GM12878 (cell line): ENCODE results near the gene ACOT7. TPM values are rescaled to one million over a fixed set of nuclear protein-coding genes. Genes with fewer than 3 reads are reported as not detected.

Source experiments
- ATAC-seq: fragments of 200-7000 bp; cut with Tn5 transposase; 3 replicates; pipeline ENCODE4 v1.9.1; 2020; ENCODE audit warnings: mild to moderate bottlenecking, moderate library complexity
- BruUV-seq: library from RNA; stranded (reverse); fragments of 400-500 nt; replicated peaks from 2 replicates; lab custom pipeline; 2021; lab: Mats Ljungman, UMichigan
- CTCF ChIA-PET: fragments of 300-600 bp; sonication (Branson Sonifier 250); formaldehyde crosslinking; extraction: SDS; loops from one replicate; lab custom pipeline; 2021; ENCODE audit warnings: inconsistent platforms; lab: Yijun Ruan, JAX
- POLR2A ChIA-PET: fragments of 350-600 bp; formaldehyde crosslinking; extraction: SDS; loops from one replicate; lab custom pipeline; 2021; ENCODE audit warnings: inconsistent platforms; lab: Charles Lee
- RAD21 ChIA-PET: fragments of 300-600 bp; sonication (Branson Sonifier 250); formaldehyde crosslinking; loops from one replicate; lab custom pipeline; 2023; ENCODE audit warnings: antibody characterized with exemption; ENCODE audit not compliant: unreplicated experiment; lab: Charles Lee
- SMC1A ChIA-PET: fragments of 300-600 bp; sonication (Branson Sonifier 250); formaldehyde crosslinking; loops from one replicate; lab custom pipeline; 2023; ENCODE audit not compliant: unreplicated experiment, uncharacterized antibody; lab: Charles Lee
- DNase-seq: peaks from one replicate; pipeline ENCODE4 v3.0.0-alpha.2; 2011; ENCODE audit warnings: low read depth, low spot score
- FAIRE-seq: peaks from 3 replicates; lab custom pipeline; 2011; peaks lifted over from hg19 to GRCh38; lab: Jason Lieb, UNC
- H2AFZ ChIP-seq: 2 replicates; pipeline ENCODE4 v1.6.0; 2011; ENCODE audit warnings: low read depth, low read length, control low read depth; ENCODE audit not compliant: control insufficient read depth
- H3K27ac ChIP-seq: 2 replicates; pipeline ENCODE4 v1.5.1; 2011; ENCODE audit warnings: control low read depth; ENCODE audit not compliant: control insufficient read depth, insufficient read depth
- H3K27me3 ChIP-seq, 2 experiments: replicated peaks in 1 of 2; 2 replicates each; pipeline versions ENCODE4 v1.6.0 to v1.6.1; 2011; ENCODE audit warnings: low read length in 1 of 2; ENCODE audit not compliant: control insufficient read depth in 2 of 2, insufficient read depth in 2 of 2
- H3K36me3 ChIP-seq, 2 experiments: 2 replicates each; pipeline ENCODE4 v1.5.1; 2011; ENCODE audit warnings: low read length in 1 of 2; ENCODE audit not compliant: control insufficient read depth in 2 of 2, insufficient read depth in 2 of 2
- H3K4me1 ChIP-seq: 2 replicates; pipeline ENCODE4 v1.6.1; 2011; ENCODE audit warnings: mild to moderate bottlenecking, low read length, moderate library complexity, mixed read lengths; ENCODE audit not compliant: control insufficient read depth, insufficient read depth
- H3K4me2 ChIP-seq: 2 replicates; pipeline ENCODE4 v1.6.0; 2011; ENCODE audit warnings: control low read depth; ENCODE audit not compliant: control insufficient read depth, insufficient read depth
- H3K4me3 ChIP-seq: fragments of 200-600 bp; sonication (generic); 2 replicates; pipeline ENCODE4 v1.5.1; 2016
- H3K79me2 ChIP-seq: 2 replicates; pipeline ENCODE4 v1.6.0; 2011; ENCODE audit warnings: low read length; ENCODE audit not compliant: control insufficient read depth, insufficient read depth
- H3K9ac ChIP-seq: 2 replicates; pipeline ENCODE4 v1.8.0; 2011; ENCODE audit warnings: low read length, control low read depth, mixed read lengths; ENCODE audit not compliant: control insufficient read depth, insufficient read depth
- H3K9me3 ChIP-seq: replicated peaks from 3 replicates; pipeline ENCODE4 v1.5.1; 2011; ENCODE audit warnings: mild to moderate bottlenecking, low read length; ENCODE audit not compliant: control insufficient read depth, insufficient read depth
- H4K20me1 ChIP-seq: 2 replicates; pipeline ENCODE4 v1.6.0; 2011; ENCODE audit not compliant: control insufficient read depth, insufficient read depth
- CREB1 ChIP-seq: IDR thresholded peaks from 2 replicates; pipeline ENCODE4 v1.6.1; 2012; ENCODE audit warnings: low read depth, mild to moderate bottlenecking, inconsistent platforms
- ETV6 ChIP-seq, 2 experiments: fragments of 450-650 bp in 1 of 2; IDR thresholded peaks in 1 of 2; conservative IDR thresholded peaks in 1 of 2; 2 replicates each; pipeline ENCODE4 v1.6.1; 2014; ENCODE audit warnings: antibody characterized with exemption in 1 of 2, borderline replicate concordance in 1 of 2, low read depth in 1 of 2, mild to moderate bottlenecking in 1 of 2, moderate library complexity in 1 of 2
- EZH2 ChIP-seq: IDR thresholded peaks from 2 replicates; pipeline ENCODE4 v1.6.1; 2012; ENCODE audit warnings: low read depth, mild to moderate bottlenecking, control low read depth, inconsistent platforms, low read length, borderline replicate concordance; ENCODE audit not compliant: control insufficient read depth
- HDAC6 ChIP-seq: fragments of 200-600 bp; sonication (generic); IDR thresholded peaks from one replicate; pipeline ENCODE4 v1.8.0; 2017; ENCODE audit warnings: antibody characterized with exemption; ENCODE audit not compliant: unreplicated experiment
- MEF2B ChIP-seq: fragments of 450-650 bp; IDR thresholded peaks from 2 replicates; pipeline ENCODE4 v1.6.1; 2018; ENCODE audit warnings: mild to moderate bottlenecking, moderate library complexity; ENCODE audit not compliant: partially characterized antibody, poor library complexity, severe bottlenecking
- RAD21 ChIP-seq: IDR thresholded peaks from 2 replicates; pipeline ENCODE4 v1.6.1; 2011; ENCODE audit warnings: mild to moderate bottlenecking, low read depth, low read length, moderate library complexity; ENCODE audit not compliant: insufficient read depth
- SIX5 ChIP-seq: IDR thresholded peaks from 2 replicates; pipeline ENCODE4 v1.6.1; 2011; ENCODE audit warnings: mild to moderate bottlenecking, low read depth, low read length, moderate library complexity; ENCODE audit not compliant: severe bottlenecking
- SMC3 ChIP-seq: IDR thresholded peaks from 2 replicates; pipeline ENCODE4 v1.6.1; 2011; ENCODE audit warnings: low read length, improper control_type of control experiment, borderline replicate concordance
- SP1 ChIP-seq: IDR thresholded peaks from one replicate; pipeline ENCODE4 v1.6.1; 2011; ENCODE audit warnings: low read depth, low read length
- YY1 ChIP-seq: IDR thresholded peaks from 2 replicates; pipeline ENCODE4 v1.6.1; 2011; ENCODE audit warnings: low read depth, mild to moderate bottlenecking, low read length
- WGBS: methylation state at CpG from one replicate; pipeline ENCODE4 v1.1.6; 2016; ENCODE audit warnings: low lambda C conversion rate; ENCODE audit not compliant: insufficient replicate concordance, insufficient coverage; ENCODE audit errors: missing lambda C conversion rate; 5-methylcytosine and 5-hydroxymethylcytosine counted together
- in situ Hi-C: fragments of 300-500 bp; cut with MboI; formaldehyde crosslinking; loops from 9 replicates; pipeline ENCODE4 v1.14.3; 2018; ENCODE audit warnings: mixed read lengths
- intact Hi-C: fragments of 100-400 bp; cut with micrococcal nuclease; formaldehyde crosslinking; loops from one replicate; pipeline ENCODE4 v1.14.2; 2022; ENCODE audit not compliant: unreplicated experiment
- polyA plus RNA-seq, 11 experiments: library from polyadenylated mRNA; depleted of rRNA in 4 of 11; unstranded in 6 of 11; stranded (reverse) in 5 of 11; fragments of >200 nt; fragmentation: Nextera tagmentation in 4 of 11; fragmentation: Illumina TruSeq in 1 of 11; extraction: Ambion mirVana in 4 of 11; extraction: Trizol in 1 of 11; gene quantifications; 1 replicate in 1 of 11; 2 replicates in 10 of 11; pipeline versions ENCODE4 v1.2.1 to v1.2.3, GENCODE V29; 2011 to 2016; ENCODE audit warnings: inconsistent platforms in 2 of 11, missing spikeins in 2 of 11, low read depth in 1 of 11
- total RNA-seq, 4 experiments: library from RNA; depleted of rRNA in 3 of 4; stranded (reverse); fragments of >200 nt in 3 of 4; fragmentation: Illumina TruSeq in 1 of 4; extraction: Trizol in 1 of 4; gene quantifications; 2 replicates each; pipeline versions ENCODE4 v1.2.1 to v1.2.3, GENCODE V29; 2013 to 2021
- TF ChIP-seq, protein P1 (sequence below): fragments of 450-650 bp; IDR thresholded peaks from 2 replicates; pipeline ENCODE4 v1.6.1; 2017; ENCODE audit warnings: mild to moderate bottlenecking, moderate library complexity
- TF ChIP-seq, protein P2 (sequence below): IDR thresholded peaks from 2 replicates; pipeline ENCODE4 v1.6.1; 2012; ENCODE audit warnings: low read length, inconsistent platforms
- TF ChIP-seq, protein P3 (sequence below): fragments of 450-650 bp; IDR thresholded peaks from 2 replicates; pipeline ENCODE4 v1.6.1; 2017; ENCODE audit warnings: antibody characterized with exemption, mild to moderate bottlenecking, moderate library complexity

Gene ACOT7
- total and polyA plus RNA-seq, 10 of the 15 experiments (the other 5 are each of a cell fraction or from before 2014, with no cell fraction given), result 8.9 to 206 (median 61.2) TPM

DNA sequence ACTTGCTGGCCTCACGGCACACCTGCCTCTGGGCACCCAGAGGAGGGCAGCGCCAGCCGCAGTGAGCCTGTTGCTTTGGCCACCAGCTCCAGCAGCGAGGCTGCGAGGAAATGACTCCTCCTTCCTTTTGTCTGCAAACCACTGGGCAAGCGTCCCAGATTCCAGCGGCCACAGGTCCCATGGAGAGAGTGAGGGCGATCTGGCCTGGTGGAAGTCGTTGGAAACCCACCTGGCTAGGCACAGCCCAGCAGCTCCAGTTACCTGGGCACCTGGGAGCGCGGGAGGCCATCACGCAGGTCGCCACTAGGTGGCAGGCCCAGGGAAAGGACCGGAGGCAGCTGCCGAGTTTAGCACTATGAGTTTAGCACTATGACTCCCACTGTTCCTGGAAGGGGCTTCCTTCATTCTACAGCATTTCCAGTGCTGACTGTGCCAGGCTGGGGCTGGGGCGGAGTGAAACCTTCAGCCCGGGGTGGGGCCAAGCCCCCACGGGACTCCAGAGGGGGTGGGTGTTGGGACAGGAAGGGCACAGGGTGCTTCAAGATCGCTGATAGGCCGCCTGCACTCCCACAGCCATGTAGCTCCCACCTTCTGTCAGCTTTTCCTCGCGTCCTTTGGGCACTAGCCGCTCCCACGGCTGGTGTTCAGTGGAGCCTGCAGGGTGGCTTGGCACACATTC lies 29.9 kb upstream of the ACOT7 start:
- no peaks in the 10 kb centered on the region; the same call in 1 of the 2 replicates for H4K20me1 ChIP-seq
- SMC1A ChIA-PET, result interaction anchor here (0.6 to 2.3 kb wide), 4 partner anchors 10 to 68 kb away, joined by 3 to 17 read pairs (median 4); partner anchors contain the start of gene PLEKHG5
- intact Hi-C loops (no loop called here), in situ Hi-C loops (no loop called here)
- no peak overlapping the region for H3K4me2 ChIP-seq
- H3K4me1 ChIP-seq, result peaks cover 10% of the 10 kb centered on the region
- H3K36me3 ChIP-seq, result no peaks in the 10 kb centered on the region
- H3K9me3 ChIP-seq, result no peaks in the 10 kb centered on the region
- RAD21 ChIA-PET, result interaction anchor here (0.7 to 3.9 kb wide), 4 partner anchors 15 to 34 kb away, joined by 3 to 44 read pairs (median 3); no protein-coding TSS in a partner anchor
- no peak overlapping the region for H3K9ac ChIP-seq
- H3K79me2 ChIP-seq, result no peaks in the 10 kb centered on the region
- H3K27ac ChIP-seq, result no peak overlapping the region
- H3K4me3 ChIP-seq, result no peak overlapping the region
- peak; percentile 98 for FAIRE-seq
- H2AFZ ChIP-seq, result no peak overlapping the region
- POLR2A ChIA-PET, result interaction anchor here (1.3 kb wide), 1 partner anchor 14 kb away, joined by 3 read pairs; no protein-coding TSS in a partner anchor
- peaks cover 18 to 22% of the 10 kb centered on the region in 2 experiments; a peak in 3 of 4 replicates for H3K27me3 ChIP-seq
- DNase-seq, result no peak
- BruUV-seq, result no TSS peak
- ATAC-seq, result peak; percentile 75
- WGBS, result 13% methylated on average over 24 of the region's 24 CpGs
- CTCF ChIA-PET, result interaction anchor here (0.6 to 10.9 kb wide), 21 partner anchors 10 to 314 kb away, joined by 3 to 137 read pairs (median 4); partner anchors contain the start of gene ACOT7
- TF ChIP-seq SMC3 (peak; percentile 44; the same call in 1 of the 2 replicates), CREB1 (no peak), MEF2B (no peak), ETV6 (conservative IDR thresholded peaks at IDR 0.05 in 1 of 2, IDR thresholded peaks at IDR 0.05 in 1 of 2; ENCODE audit: borderline replicate concordance in 1 of 2, low read depth in 1 of 2) (no peak), EZH2 (0 out of 2 replicates have a peak, but pooled peaks have one; percentile 2), HDAC6 (no peak), YY1 (0 out of 2 replicates have a peak, but pooled peaks have one; percentile 14), RAD21 (peak; percentile 52), SP1 (no peak), SIX5 (no peak)
- TF ChIP-seq, protein P1, sequence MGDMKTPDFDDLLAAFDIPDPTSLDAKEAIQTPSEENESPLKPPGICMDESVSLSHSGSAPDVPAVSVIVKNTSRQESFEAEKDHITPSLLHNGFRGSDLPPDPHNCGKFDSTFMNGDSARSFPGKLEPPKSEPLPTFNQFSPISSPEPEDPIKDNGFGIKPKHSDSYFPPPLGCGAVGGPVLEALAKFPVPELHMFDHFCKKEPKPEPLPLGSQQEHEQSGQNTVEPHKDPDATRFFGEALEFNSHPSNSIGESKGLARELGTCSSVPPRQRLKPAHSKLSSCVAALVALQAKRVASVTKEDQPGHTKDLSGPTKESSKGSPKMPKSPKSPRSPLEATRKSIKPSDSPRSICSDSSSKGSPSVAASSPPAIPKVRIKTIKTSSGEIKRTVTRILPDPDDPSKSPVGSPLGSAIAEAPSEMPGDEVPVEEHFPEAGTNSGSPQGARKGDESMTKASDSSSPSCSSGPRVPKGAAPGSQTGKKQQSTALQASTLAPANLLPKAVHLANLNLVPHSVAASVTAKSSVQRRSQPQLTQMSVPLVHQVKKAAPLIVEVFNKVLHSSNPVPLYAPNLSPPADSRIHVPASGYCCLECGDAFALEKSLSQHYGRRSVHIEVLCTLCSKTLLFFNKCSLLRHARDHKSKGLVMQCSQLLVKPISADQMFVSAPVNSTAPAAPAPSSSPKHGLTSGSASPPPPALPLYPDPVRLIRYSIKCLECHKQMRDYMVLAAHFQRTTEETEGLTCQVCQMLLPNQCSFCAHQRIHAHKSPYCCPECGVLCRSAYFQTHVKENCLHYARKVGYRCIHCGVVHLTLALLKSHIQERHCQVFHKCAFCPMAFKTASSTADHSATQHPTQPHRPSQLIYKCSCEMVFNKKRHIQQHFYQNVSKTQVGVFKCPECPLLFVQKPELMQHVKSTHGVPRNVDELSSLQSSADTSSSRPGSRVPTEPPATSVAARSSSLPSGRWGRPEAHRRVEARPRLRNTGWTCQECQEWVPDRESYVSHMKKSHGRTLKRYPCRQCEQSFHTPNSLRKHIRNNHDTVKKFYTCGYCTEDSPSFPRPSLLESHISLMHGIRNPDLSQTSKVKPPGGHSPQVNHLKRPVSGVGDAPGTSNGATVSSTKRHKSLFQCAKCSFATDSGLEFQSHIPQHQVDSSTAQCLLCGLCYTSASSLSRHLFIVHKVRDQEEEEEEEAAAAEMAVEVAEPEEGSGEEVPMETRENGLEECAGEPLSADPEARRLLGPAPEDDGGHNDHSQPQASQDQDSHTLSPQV, result no peak
- TF ChIP-seq, protein P2, sequence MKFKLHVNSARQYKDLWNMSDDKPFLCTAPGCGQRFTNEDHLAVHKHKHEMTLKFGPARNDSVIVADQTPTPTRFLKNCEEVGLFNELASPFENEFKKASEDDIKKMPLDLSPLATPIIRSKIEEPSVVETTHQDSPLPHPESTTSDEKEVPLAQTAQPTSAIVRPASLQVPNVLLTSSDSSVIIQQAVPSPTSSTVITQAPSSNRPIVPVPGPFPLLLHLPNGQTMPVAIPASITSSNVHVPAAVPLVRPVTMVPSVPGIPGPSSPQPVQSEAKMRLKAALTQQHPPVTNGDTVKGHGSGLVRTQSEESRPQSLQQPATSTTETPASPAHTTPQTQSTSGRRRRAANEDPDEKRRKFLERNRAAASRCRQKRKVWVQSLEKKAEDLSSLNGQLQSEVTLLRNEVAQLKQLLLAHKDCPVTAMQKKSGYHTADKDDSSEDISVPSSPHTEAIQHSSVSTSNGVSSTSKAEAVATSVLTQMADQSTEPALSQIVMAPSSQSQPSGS, result no peak
- TF ChIP-seq, protein P3, sequence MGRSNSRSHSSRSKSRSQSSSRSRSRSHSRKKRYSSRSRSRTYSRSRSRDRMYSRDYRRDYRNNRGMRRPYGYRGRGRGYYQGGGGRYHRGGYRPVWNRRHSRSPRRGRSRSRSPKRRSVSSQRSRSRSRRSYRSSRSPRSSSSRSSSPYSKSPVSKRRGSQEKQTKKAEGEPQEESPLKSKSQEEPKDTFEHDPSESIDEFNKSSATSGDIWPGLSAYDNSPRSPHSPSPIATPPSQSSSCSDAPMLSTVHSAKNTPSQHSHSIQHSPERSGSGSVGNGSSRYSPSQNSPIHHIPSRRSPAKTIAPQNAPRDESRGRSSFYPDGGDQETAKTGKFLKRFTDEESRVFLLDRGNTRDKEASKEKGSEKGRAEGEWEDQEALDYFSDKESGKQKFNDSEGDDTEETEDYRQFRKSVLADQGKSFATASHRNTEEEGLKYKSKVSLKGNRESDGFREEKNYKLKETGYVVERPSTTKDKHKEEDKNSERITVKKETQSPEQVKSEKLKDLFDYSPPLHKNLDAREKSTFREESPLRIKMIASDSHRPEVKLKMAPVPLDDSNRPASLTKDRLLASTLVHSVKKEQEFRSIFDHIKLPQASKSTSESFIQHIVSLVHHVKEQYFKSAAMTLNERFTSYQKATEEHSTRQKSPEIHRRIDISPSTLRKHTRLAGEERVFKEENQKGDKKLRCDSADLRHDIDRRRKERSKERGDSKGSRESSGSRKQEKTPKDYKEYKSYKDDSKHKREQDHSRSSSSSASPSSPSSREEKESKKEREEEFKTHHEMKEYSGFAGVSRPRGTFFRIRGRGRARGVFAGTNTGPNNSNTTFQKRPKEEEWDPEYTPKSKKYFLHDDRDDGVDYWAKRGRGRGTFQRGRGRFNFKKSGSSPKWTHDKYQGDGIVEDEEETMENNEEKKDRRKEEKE, result no peak
